Lower lobe of right lung (tissue), 2 donors: ENCODE results near the gene GSTCD. TPM values are rescaled to one million over a fixed set of nuclear protein-coding genes. Genes with fewer than 3 reads are reported as not detected.

Experiments
- ATAC-seq, 2 donors: fragments of 200-7000 bp; cut with Tn5 transposase; one replicate each; pipeline ENCODE4 v1.9.1; 2020 to 2022; ENCODE audit warnings: mild to moderate bottlenecking in 2 of 2, moderate library complexity in 2 of 2
- DNase-seq: peaks from one replicate; pipeline ENCODE4 v3.0.0-alpha.2; 2020
- H3K27ac ChIP-seq: fragments of 200-600 bp; one replicate; pipeline ENCODE4 v1.8.0; 2022
- H3K27me3 ChIP-seq: fragments of 200-600 bp; one replicate; pipeline ENCODE4 v1.8.0; 2022; ENCODE audit warnings: low read depth
- H3K36me3 ChIP-seq: fragments of 200-600 bp; one replicate; pipeline ENCODE4 v1.8.0; 2022; ENCODE audit warnings: mild to moderate bottlenecking
- H3K4me1 ChIP-seq: fragments of 200-600 bp; one replicate; pipeline ENCODE4 v1.8.0; 2022
- H3K4me3 ChIP-seq: fragments of 200-600 bp; one replicate; pipeline ENCODE4 v1.8.0; 2022; ENCODE audit warnings: mild to moderate bottlenecking
- H3K9me3 ChIP-seq: fragments of 200-600 bp; one replicate; pipeline ENCODE4 v1.8.0; 2022
- CTCF ChIP-seq: fragments of 200-600 bp; IDR thresholded peaks from one replicate; pipeline ENCODE4 v1.8.0; 2022; ENCODE audit warnings: antibody characterized with exemption, mild to moderate bottlenecking
- intact Hi-C: fragments of 100-400 bp; cut with DNase I; formaldehyde crosslinking; loops from one replicate; pipeline ENCODE4 v1.11.0; 2022
- total RNA-seq: library from RNA; stranded (reverse); fragmentation: NEBNext Ultra II Directional; extraction: Animal tissue kit (Norgen Biotek cat#: 25700); gene quantifications from one replicate; pipeline ENCODE4 v1.2.1, GENCODE V29; 2021
- donor health status: DM: no; HTN: yes; CAD: no; lungs with severe emphysema.

Gene GSTCD
- total RNA-seq, 1 donor from 2014 or later = 6.7 TPM

DNA sequence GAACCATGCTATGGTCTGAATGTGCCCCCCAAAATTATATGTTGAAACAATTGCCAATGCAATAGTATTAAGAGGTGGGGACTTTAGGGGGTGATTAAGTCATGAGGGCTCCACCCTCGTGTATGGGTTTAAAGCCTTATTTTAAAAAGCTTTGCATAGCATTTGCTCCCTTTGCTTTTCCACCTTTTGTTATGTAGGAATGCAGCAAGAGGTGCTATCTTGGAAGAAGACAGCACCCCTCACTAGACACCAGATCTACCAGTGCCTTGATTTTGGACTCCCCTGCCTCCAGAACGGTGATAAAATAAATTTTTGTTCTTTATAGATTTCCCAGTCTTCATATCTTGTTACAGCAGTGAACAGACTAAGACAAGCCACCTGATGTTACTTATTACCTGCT is 163.4 kb downstream of the GSTCD start:
- Histone ChIP-seq H3K9me3 (no peaks in the 10 kb centered on the region), H3K27ac (no peak overlapping the region), H3K36me3 (no peaks in the 10 kb centered on the region), H3K4me3 (no peak overlapping the region), H3K27me3 (no peaks in the 10 kb centered on the region), H3K4me1 (no peaks in the 10 kb centered on the region)
- DNase-seq (no peak), ATAC-seq (no peak)
- no peak for TF ChIP-seq CTCF
- intact Hi-C loops = no loop called here

GRCh38 chr4:105875233-105875632 is 166.6 kb downstream of the GSTCD start:
- no peak for DNase-seq
- Histone ChIP-seq H3K27me3 (no peaks in the 10 kb centered on the region), H3K4me3 (no peak overlapping the region), H3K36me3 (no peaks in the 10 kb centered on the region), H3K9me3 (no peaks in the 10 kb centered on the region), H3K4me1 (no peaks in the 10 kb centered on the region), H3K27ac (no peak overlapping the region)
- TF ChIP-seq CTCF = no peak
- intact Hi-C loops = no loop called here
- no peak for ATAC-seq

GRCh38 chr4:105878668-105879067 is 170.1 kb downstream of the GSTCD start:
- H3K4me1 ChIP-seq = no peaks in the 10 kb centered on the region
- intact Hi-C loops = no loop called here
- ATAC-seq (no peak), DNase-seq (no peak)
- H3K27ac ChIP-seq = no peak overlapping the region
- no peaks in the 10 kb centered on the region for H3K36me3 ChIP-seq
- H3K4me3 ChIP-seq = no peak overlapping the region
- H3K9me3 ChIP-seq = no peaks in the 10 kb centered on the region
- H3K27me3 ChIP-seq = no peaks in the 10 kb centered on the region
- no peak for TF ChIP-seq CTCF

- ATAC-seq (peak in 1 of 2 donors; percentile 83), DNase-seq (no peak)
- no peaks in the 10 kb centered on the region for H3K27me3 ChIP-seq
- H3K4me3 ChIP-seq = no peak overlapping the region
- H3K36me3 ChIP-seq = no peaks in the 10 kb centered on the region
- H3K9me3 ChIP-seq = no peaks in the 10 kb centered on the region
- H3K27ac ChIP-seq = no peak overlapping the region
- intact Hi-C loops = no loop called here
- no peaks in the 10 kb centered on the region for H3K4me1 ChIP-seq
- no peak for TF ChIP-seq CTCF
Measured at GRCh38 chr4:105887508-105887907, 178.9 kb downstream of the GSTCD start.

DNA sequence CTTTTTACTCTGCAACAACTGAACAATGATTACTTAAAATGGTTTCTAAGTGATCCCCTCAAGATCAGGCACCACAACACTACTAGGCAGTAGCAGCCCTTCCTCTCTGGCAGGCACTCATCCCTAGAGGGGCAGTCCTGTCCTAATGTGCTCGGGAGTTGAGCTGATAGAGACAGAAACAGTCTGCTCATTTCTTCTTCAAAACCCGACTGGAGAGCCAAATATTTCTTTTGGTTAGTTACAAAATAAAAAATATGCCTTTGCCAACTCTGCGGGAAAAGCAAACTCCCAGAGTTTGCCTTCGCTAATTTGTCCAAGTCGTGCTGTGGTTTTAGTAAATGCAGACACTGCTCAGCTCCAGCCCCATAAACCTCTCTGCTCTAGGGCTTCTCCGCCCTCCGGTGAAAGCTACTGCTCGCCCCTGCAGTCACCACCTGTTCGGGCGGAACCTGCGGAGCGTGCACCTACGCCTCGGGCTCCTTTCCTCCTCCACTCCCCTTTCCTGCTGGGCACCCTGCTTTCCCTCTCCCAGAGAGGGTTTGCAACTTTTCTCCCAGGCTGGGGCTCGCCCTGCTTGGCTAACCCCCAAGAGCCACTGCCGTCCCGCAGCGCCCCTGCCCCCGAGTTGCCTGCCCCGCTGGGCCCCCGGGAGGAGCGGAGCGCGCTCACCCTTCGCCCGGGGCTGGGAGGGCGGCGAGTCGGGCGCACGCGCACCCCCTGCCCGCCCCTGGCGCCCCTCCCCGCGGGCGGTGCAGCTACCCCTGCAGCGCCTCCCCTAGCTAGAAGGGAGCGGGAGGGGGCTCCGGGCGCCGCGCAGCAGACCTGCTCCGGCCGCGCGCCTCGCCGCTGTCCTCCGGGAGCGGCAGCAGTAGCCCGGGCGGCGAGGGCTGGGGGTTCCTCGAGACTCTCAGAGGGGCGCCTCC is 186.3 kb downstream of the GSTCD start, which contains the start of gene NPNT:
Gene NPNT, plus strand, starts transcription at position 812 of the 923 bp plus-strand sequence. CDS start 182 bp downstream, outside the sequence.
- no peak for TF ChIP-seq CTCF

More for the DNA sequence above, 186.3 kb downstream of the GSTCD start, which contains the start of gene NPNT:
- peaks cover 15% of the 10 kb centered on the region for H3K27me3 ChIP-seq
- H3K4me3 ChIP-seq = peak within 1 kb of the TSS; percentile 73
- peak; percentile 74 for DNase-seq
- ATAC-seq = peak; percentile 90 to 95
- intact Hi-C loops = no loop called here
- no peaks in the 10 kb centered on the region for H3K36me3 ChIP-seq
- no peaks in the 10 kb centered on the region for H3K9me3 ChIP-seq
- H3K27ac ChIP-seq = peak within 1 kb of the TSS; percentile 92
- H3K4me1 ChIP-seq = peaks cover 13% of the 10 kb centered on the region
